CD14-positive monocyte (primary cell): ENCODE results near the gene OTX1. TPM values are rescaled to one million over a fixed set of nuclear protein-coding genes. Genes with fewer than 3 reads are reported as not detected.

Source experiments
- DNase-seq, 3 donors: peaks; one replicate each; pipeline ENCODE4 v3.0.0-alpha.2; 2011 to 2022
- H2AFZ ChIP-seq: 2 replicates; pipeline ENCODE4 v1.6.0; 2012; ENCODE audit warnings: mild to moderate bottlenecking, low read depth, low read length, inconsistent platforms; ENCODE audit not compliant: insufficient read depth, poor library complexity, severe bottlenecking
- H3K27ac ChIP-seq, 2 donors: 1 replicate in 1 of 2; 2 replicates in 1 of 2; pipeline ENCODE4 v1.5.1; 2012 to 2013; ENCODE audit warnings: low read length in 2 of 2, control low read depth in 1 of 2, inconsistent platforms in 1 of 2, low read depth in 1 of 2, mild to moderate bottlenecking in 1 of 2
- H3K27me3 ChIP-seq, 2 donors: one replicate each; pipeline versions ENCODE4 v1.6.0 to v1.6.1; 2011 to 2013; ENCODE audit warnings: low read length in 2 of 2; ENCODE audit not compliant: control insufficient read depth in 2 of 2, insufficient read depth in 2 of 2
- H3K36me3 ChIP-seq, 2 donors: replicated peaks in 1 of 2; 1 replicate in 1 of 2; 2 replicates in 1 of 2; pipeline versions ENCODE4 v1.5.1 to v1.6.1; 2012 to 2013; ENCODE audit warnings: low read length in 2 of 2, control low read depth in 1 of 2, inconsistent platforms in 1 of 2, mild to moderate bottlenecking in 1 of 2; ENCODE audit not compliant: insufficient read depth in 2 of 2, control insufficient read depth in 1 of 2
- H3K4me1 ChIP-seq, 2 donors: 1 replicate in 1 of 2; 2 replicates in 1 of 2; pipeline versions ENCODE4 v1.5.1 to v1.6.1; 2012 to 2013; ENCODE audit warnings: low read length in 2 of 2, control low read depth in 1 of 2, inconsistent platforms in 1 of 2, mild to moderate bottlenecking in 1 of 2, moderate library complexity in 1 of 2; ENCODE audit not compliant: insufficient read depth in 2 of 2, control insufficient read depth in 1 of 2
- H3K4me2 ChIP-seq: replicated peaks from 2 replicates; pipeline ENCODE3; 2012; ENCODE audit warnings: low read length, moderate library complexity, mild to moderate bottlenecking; ENCODE audit not compliant: poor library complexity, severe bottlenecking; ENCODE audit errors: extremely low read depth
- H3K4me3 ChIP-seq, 3 experiments: fragments of 200-600 bp in 1 of 3; sonication (generic) in 1 of 3; replicated peaks in 1 of 3; 1 replicate in 2 of 3; 2 replicates in 1 of 3; pipeline ENCODE4 v1.5.1; 2011 to 2013; ENCODE audit warnings: low read length in 3 of 3, mild to moderate bottlenecking in 3 of 3, control low read depth in 2 of 3, low read depth in 2 of 3, inconsistent platforms in 1 of 3, moderate library complexity in 1 of 3
- H3K79me2 ChIP-seq: 2 replicates; pipeline ENCODE4 v1.6.0; 2012; ENCODE audit warnings: mild to moderate bottlenecking, control low read depth, inconsistent platforms, low read length, moderate library complexity; ENCODE audit not compliant: insufficient read depth
- H3K9ac ChIP-seq: 2 replicates; pipeline ENCODE4 v1.6.0; 2017; ENCODE audit warnings: low read length, mild to moderate bottlenecking; ENCODE audit not compliant: insufficient read depth, poor library complexity, severe bottlenecking
- H3K9me3 ChIP-seq, 2 donors: replicated peaks in 1 of 2; 1 replicate in 1 of 2; 2 replicates in 1 of 2; pipeline versions ENCODE4 v1.5.1 to v1.6.1; 2012 to 2013; ENCODE audit warnings: low read length in 2 of 2, control low read depth in 1 of 2; ENCODE audit not compliant: control insufficient read depth in 1 of 2, insufficient read depth in 1 of 2
- H4K20me1 ChIP-seq: 2 replicates; pipeline ENCODE4 v1.6.0; 2012; ENCODE audit warnings: mild to moderate bottlenecking, low read length, control low read depth, moderate library complexity; ENCODE audit not compliant: insufficient read depth
- H3K27ac Mint-ChIP-seq, 7 donors: one replicate each; pipeline ENCODE4 v1.8.0; 2020; ENCODE audit warnings: mild to moderate bottlenecking in 7 of 7, mixed read lengths in 7 of 7, moderate library complexity in 6 of 7, inconsistent platforms in 2 of 7
- H3K27me3 Mint-ChIP-seq, 3 donors: one replicate each; pipeline ENCODE4 v1.8.0; 2021 to 2022; ENCODE audit warnings: low read depth in 3 of 3, mild to moderate bottlenecking in 3 of 3, mixed read lengths in 3 of 3, moderate library complexity in 3 of 3, inconsistent platforms in 1 of 3
- H3K36me3 Mint-ChIP-seq, 2 donors: one replicate each; pipeline ENCODE4 v1.8.0; 2020; ENCODE audit warnings: mixed read lengths in 2 of 2, inconsistent platforms in 1 of 2, mild to moderate bottlenecking in 1 of 2
- H3K4me1 Mint-ChIP-seq: one replicate; pipeline ENCODE4 v1.8.0; 2020; ENCODE audit warnings: mild to moderate bottlenecking, mixed read lengths
- H3K4me3 Mint-ChIP-seq, 2 donors: one replicate each; pipeline ENCODE4 v1.8.0; 2020; ENCODE audit warnings: mild to moderate bottlenecking in 2 of 2, mixed read lengths in 2 of 2, moderate library complexity in 1 of 2
- H3K9me3 Mint-ChIP-seq, 7 donors: one replicate each; pipeline ENCODE4 v1.8.0; 2020 to 2022; ENCODE audit warnings: mixed read lengths in 7 of 7, mild to moderate bottlenecking in 6 of 7, moderate library complexity in 6 of 7, inconsistent platforms in 2 of 7
- WGBS: methylation state at CpG from one replicate; pipeline ENCODE4 v1.1.5; 2013; ENCODE audit warnings: missing lambda C conversion rate; ENCODE audit not compliant: insufficient coverage; 5-methylcytosine and 5-hydroxymethylcytosine counted together
- intact Hi-C, 2 donors: fragments of 100-400 bp; cut with micrococcal nuclease; formaldehyde crosslinking; loops; one replicate each; pipeline versions ENCODE4 v1.15.0 to v1.15.1; 2023
- polyA plus RNA-seq, 3 donors: library from polyadenylated mRNA; depleted of rRNA in 1 of 3; unstranded in 2 of 3; stranded (reverse) in 1 of 3; fragments of 300-500 nt in 2 of 3; fragments of >200 nt in 1 of 3; fragmentation: Illumina TruSeq in 2 of 3; gene quantifications; 1 replicate in 2 of 3; 2 replicates in 1 of 3; pipeline ENCODE4 v1.2.3, GENCODE V29; 2012 to 2021
- TF ChIP-seq, protein P1 (sequence below): fragments of 200-600 bp; IDR thresholded peaks from one replicate; pipeline ENCODE4 v1.8.0; 2022; ENCODE audit warnings: antibody characterized with exemption, mild to moderate bottlenecking

Gene OTX1
- polyA plus RNA-seq, 3 donors = not detected

DNA sequence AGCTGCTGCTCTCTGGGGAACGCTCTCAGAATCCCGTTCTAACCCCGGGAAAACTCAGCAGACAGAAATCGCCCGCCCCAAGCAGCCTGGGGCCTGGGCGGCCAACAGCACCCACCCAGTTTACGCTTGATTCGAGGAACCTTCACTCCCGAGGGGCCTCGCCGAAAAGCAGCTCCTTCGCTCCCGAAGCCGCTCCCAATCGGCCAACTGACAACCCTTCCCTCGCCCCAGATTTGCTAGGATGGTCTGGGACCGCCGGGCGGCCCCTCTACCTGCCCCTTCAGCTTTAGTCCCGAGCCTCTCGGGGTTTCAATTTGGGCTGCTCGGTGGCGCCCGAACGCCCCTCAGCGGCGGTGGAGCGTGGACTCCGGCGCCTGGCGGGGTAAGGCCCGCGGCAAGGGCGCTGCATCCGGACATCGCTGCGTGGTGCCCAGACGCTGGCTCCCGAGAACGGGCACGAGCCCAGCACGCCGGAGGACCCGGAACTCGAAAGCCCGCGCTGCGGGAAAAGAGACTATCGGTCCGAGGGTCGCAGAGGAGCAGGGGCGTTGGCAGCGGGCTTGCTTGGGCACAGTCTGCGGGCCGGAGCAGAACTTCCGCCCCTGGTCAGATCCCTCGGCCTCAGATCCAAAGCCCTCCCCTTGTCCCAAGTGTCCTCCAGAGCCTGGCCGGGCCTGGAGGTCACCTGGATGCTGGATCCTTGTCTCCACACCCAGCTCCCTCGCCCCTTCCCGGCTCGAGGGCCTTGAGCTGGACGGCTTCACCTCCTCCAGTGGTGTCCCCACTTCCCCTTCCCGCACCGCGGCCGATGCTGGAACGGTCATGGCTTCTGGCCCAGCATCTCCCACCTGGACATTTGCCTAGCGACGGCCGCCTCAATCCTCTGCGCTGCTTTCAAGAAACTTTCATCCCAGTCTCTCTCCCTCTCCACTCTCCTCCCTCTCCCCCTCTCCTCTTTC is 3.0 kb upstream of the OTX1 start:
- H3K4me3 ChIP-seq = peak overlapping the region in 1 of 3 experiments; percentile 50
- H3K27ac Mint-ChIP-seq = no peak overlapping the region
- peaks cover 0 to 34% of the 10 kb centered on the region in 2 donors for H3K9me3 ChIP-seq
- peaks cover 66 to 76% (median 70%) of the 10 kb centered on the region in 3 donors for H3K27me3 Mint-ChIP-seq
- H3K36me3 ChIP-seq = no peaks in the 10 kb centered on the region
- H3K9ac ChIP-seq = peak overlapping the region; percentile 22
- peak overlapping the region; percentile 53 for H3K4me2 ChIP-seq
- no peak overlapping the region for H2AFZ ChIP-seq
- H3K36me3 Mint-ChIP-seq = peaks cover 26 to 27% of the 10 kb centered on the region in 2 donors
- H3K4me3 Mint-ChIP-seq = peak overlapping the region; percentile 48 to 74
- WGBS = 2% methylated on average over 63 of the region's 71 CpGs
- no peaks in the 10 kb centered on the region for H3K79me2 ChIP-seq
- no peak overlapping the region for H3K27ac ChIP-seq
- H3K9me3 Mint-ChIP-seq = peaks cover 0 to 30% (median 10%) of the 10 kb centered on the region in 7 donors
- DNase-seq = no peak
- intact Hi-C loops = no loop called here
- peaks cover 19 to 50% of the 10 kb centered on the region in 2 donors for H3K4me1 ChIP-seq
- TF ChIP-seq, protein P1, sequence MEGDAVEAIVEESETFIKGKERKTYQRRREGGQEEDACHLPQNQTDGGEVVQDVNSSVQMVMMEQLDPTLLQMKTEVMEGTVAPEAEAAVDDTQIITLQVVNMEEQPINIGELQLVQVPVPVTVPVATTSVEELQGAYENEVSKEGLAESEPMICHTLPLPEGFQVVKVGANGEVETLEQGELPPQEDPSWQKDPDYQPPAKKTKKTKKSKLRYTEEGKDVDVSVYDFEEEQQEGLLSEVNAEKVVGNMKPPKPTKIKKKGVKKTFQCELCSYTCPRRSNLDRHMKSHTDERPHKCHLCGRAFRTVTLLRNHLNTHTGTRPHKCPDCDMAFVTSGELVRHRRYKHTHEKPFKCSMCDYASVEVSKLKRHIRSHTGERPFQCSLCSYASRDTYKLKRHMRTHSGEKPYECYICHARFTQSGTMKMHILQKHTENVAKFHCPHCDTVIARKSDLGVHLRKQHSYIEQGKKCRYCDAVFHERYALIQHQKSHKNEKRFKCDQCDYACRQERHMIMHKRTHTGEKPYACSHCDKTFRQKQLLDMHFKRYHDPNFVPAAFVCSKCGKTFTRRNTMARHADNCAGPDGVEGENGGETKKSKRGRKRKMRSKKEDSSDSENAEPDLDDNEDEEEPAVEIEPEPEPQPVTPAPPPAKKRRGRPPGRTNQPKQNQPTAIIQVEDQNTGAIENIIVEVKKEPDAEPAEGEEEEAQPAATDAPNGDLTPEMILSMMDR = no peak
- peaks cover 46% of the 10 kb centered on the region for H3K4me1 Mint-ChIP-seq
- no peaks in the 10 kb centered on the region for H4K20me1 ChIP-seq
- peaks cover 58 to 77% of the 10 kb centered on the region in 2 donors for H3K27me3 ChIP-seq

DNA sequence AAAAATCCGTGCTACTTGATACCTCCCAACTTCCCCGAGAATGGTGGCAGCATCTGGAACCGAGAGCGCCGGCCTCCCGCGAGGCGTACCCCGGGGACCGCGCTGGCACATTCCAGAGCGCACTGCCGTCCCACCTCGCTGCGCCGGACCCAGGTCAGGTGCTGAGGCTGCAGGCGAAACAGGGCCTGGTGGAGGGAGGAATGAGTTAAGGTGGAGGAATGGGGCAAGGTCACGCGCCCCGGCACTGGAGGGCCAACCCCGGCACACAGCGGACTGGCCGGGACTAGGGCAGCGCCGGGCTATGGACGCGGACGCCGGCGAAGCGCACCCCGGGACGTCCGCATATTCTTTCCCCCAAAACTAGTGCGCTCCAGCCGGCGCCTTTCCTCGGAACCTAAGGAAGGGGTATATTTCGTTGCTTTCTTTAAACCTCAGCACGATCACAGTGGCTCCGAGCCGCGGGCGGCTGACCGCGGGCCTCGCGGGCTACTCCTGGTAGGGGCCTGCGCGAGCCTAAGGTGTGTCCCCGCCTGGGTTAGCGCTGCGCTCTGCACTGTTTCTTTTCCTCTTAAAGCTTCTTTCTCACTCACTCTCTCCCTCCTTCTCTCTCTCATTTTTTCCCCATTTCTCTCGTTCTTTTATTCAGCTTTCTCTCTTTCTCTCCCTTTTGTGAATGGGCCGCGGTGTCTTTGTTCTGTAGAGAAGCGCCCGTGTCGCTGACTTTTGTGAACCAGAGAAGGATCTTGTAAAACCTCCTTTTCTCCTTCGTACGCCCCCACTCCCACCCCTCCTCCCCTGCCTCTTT is 2.1 kb upstream of the OTX1 start:
- H3K9me3 ChIP-seq = peaks cover 0 to 40% of the 10 kb centered on the region in 2 donors
- H2AFZ ChIP-seq = no peak overlapping the region
- no peak overlapping the region for H3K27ac ChIP-seq
- no peak overlapping the region for H3K9ac ChIP-seq
- H3K36me3 ChIP-seq = no peaks in the 10 kb centered on the region
- peaks cover 0 to 38% (median 12%) of the 10 kb centered on the region in 7 donors for H3K9me3 Mint-ChIP-seq
- H3K4me1 Mint-ChIP-seq = peaks cover 51% of the 10 kb centered on the region
- DNase-seq = no peak
- TF ChIP-seq, protein P1 = no peak
- H3K27me3 Mint-ChIP-seq = peaks cover 76 to 86% (median 80%) of the 10 kb centered on the region in 3 donors
- H4K20me1 ChIP-seq = no peaks in the 10 kb centered on the region
- H3K36me3 Mint-ChIP-seq = peaks cover 26 to 27% of the 10 kb centered on the region in 2 donors
- peaks cover 19 to 53% of the 10 kb centered on the region in 2 donors for H3K4me1 ChIP-seq
- H3K79me2 ChIP-seq = no peaks in the 10 kb centered on the region
- peak overlapping the region in 1 of 2 donors; percentile 74 for H3K4me3 Mint-ChIP-seq
- no peak overlapping the region for H3K4me3 ChIP-seq
- no peak overlapping the region for H3K4me2 ChIP-seq
- 4% methylated on average over 55 of the region's 61 CpGs for WGBS
- H3K27me3 ChIP-seq = peaks cover 68 to 86% of the 10 kb centered on the region in 2 donors
- H3K27ac Mint-ChIP-seq = no peak overlapping the region
- intact Hi-C loops = no loop called here
